HCT116 (cell line): ENCODE measurements around the gene NUP50. TPM values are rescaled to one million over a fixed set of nuclear protein-coding genes. Genes with fewer than 3 reads are reported as not detected.

Experiments
- ATAC-seq: fragments of 200-7000 bp; cut with Tn5 transposase; 2 replicates; pipeline ENCODE4 v1.9.1; 2020; ENCODE audit warnings: mild to moderate bottlenecking, moderate library complexity
- BruUV-seq: library from RNA; stranded (reverse); fragments of 400-500 nt; replicated peaks from 2 replicates; lab custom pipeline; 2021; lab: Mats Ljungman, UMichigan
- CTCF ChIA-PET: fragments of 300-600 bp; sonication (Branson Sonifier 250); formaldehyde crosslinking; loops from one replicate; lab custom pipeline; 2021; ENCODE audit warnings: antibody characterized with exemption; lab: Charles Lee
- POLR2A ChIA-PET: fragments of 300-600, 350-600 bp; sonication (Branson Sonifier 250); formaldehyde crosslinking; loops from one replicate; lab custom pipeline; 2021; ENCODE audit warnings: antibody characterized with exemption; lab: Charles Lee
- RAD21 ChIA-PET, 2 experiments: fragments of 300-600 bp; sonication (Branson Sonifier 250); formaldehyde crosslinking; loops; one replicate each; lab custom pipeline; 2023; ENCODE audit warnings: low total read pairs in 2 of 2; ENCODE audit not compliant: uncharacterized antibody in 2 of 2, unreplicated experiment in 2 of 2, low non-redundant PET in 1 of 2; lab: Charles Lee
- DNase-seq: peaks from one replicate; pipeline ENCODE4 v3.0.0-alpha.2; 2010; ENCODE audit warnings: low read depth, low spot score
- H2AFZ ChIP-seq: fragments of 200-600 bp; shearing (Covaris generic), sonication (generic); 2 replicates; pipeline ENCODE4 v1.6.1; 2017; ENCODE audit warnings: low read depth, mixed run types, mixed read lengths, antibody characterized with exemption, low read length; ENCODE audit not compliant: poor library complexity, severe bottlenecking
- H3K27ac ChIP-seq: 2 replicates; pipeline ENCODE4 v1.5.1; 2012; ENCODE audit warnings: low read depth, low read length
- H3K27me3 ChIP-seq: fragments of 200-600 bp; sonication (generic); 2 replicates; pipeline ENCODE4 v1.6.1; 2016; ENCODE audit warnings: mixed run types, low read length, mixed read lengths; ENCODE audit not compliant: insufficient read depth
- H3K36me3 ChIP-seq, 2 experiments: fragments of 200-500 bp in 1 of 2; fragments of 200-600 bp in 1 of 2; sonication (Bioruptor generic) in 1 of 2; sonication (generic) in 1 of 2; 2 replicates each; pipeline versions ENCODE4 v1.5.1 to v1.6.1; 2014 to 2016; ENCODE audit warnings: low read length in 2 of 2, inconsistent platforms in 1 of 2, mixed read lengths in 1 of 2, mixed run types in 1 of 2; ENCODE audit not compliant: insufficient read depth in 2 of 2, control insufficient read depth in 1 of 2
- H3K4me1 ChIP-seq, 2 experiments: fragments of 200-600 bp in 1 of 2; sonication (generic) in 1 of 2; 2 replicates each; pipeline versions ENCODE4 v1.5.1 to v1.6.1; 2012 to 2017; ENCODE audit warnings: low read length in 2 of 2, inconsistent platforms in 1 of 2, mild to moderate bottlenecking in 1 of 2, mixed read lengths in 1 of 2, mixed run types in 1 of 2, moderate library complexity in 1 of 2; ENCODE audit not compliant: insufficient read depth in 2 of 2, control insufficient read depth in 1 of 2
- H3K4me2 ChIP-seq: fragments of 200-600 bp; sonication (generic); 2 replicates; pipeline ENCODE4 v1.6.1; 2017; ENCODE audit warnings: mixed run types, low read length, mixed read lengths
- H3K4me3 ChIP-seq, 2 experiments: fragments of 200-600 bp in 1 of 2; sonication (generic) in 1 of 2; replicated peaks in 1 of 2; 2 replicates each; pipeline ENCODE4 v1.5.1; 2011 to 2016; ENCODE audit warnings: low read length in 2 of 2, control low read depth in 1 of 2, low read depth in 1 of 2, mild to moderate bottlenecking in 1 of 2, mixed read lengths in 1 of 2, mixed run types in 1 of 2
- H3K79me2 ChIP-seq: fragments of 200-600 bp; sonication (generic); 2 replicates; pipeline ENCODE4 v1.6.1; 2017; ENCODE audit warnings: mild to moderate bottlenecking, mixed run types, low read length, moderate library complexity, mixed read lengths; ENCODE audit not compliant: insufficient read depth
- H3K9ac ChIP-seq: fragments of 200-600 bp; sonication (generic); 2 replicates; pipeline ENCODE4 v1.6.1; 2016; ENCODE audit warnings: low read length, mixed read lengths
- H3K9me2 ChIP-seq: fragments of 200-600 bp; sonication (generic), shearing (Covaris generic); 2 replicates; pipeline ENCODE4 v1.6.1; 2017; ENCODE audit warnings: mixed run types, mild to moderate bottlenecking, moderate library complexity; ENCODE audit not compliant: insufficient read depth
- H3K9me3 ChIP-seq, 2 experiments: fragments of 200-500 bp in 1 of 2; fragments of 200-600 bp in 1 of 2; sonication (Bioruptor generic) in 1 of 2; sonication (generic) in 1 of 2; 2 replicates each; pipeline ENCODE4 v1.6.1; 2014 to 2017; ENCODE audit warnings: low read length in 2 of 2, mixed read lengths in 2 of 2, inconsistent platforms in 1 of 2, low read depth in 1 of 2, mild to moderate bottlenecking in 1 of 2, mixed run types in 1 of 2, moderate library complexity in 1 of 2; ENCODE audit not compliant: control insufficient read depth in 1 of 2, insufficient read depth in 1 of 2
- H4K20me1 ChIP-seq: fragments of 200-600 bp; sonication (generic), shearing (Covaris generic); 2 replicates; pipeline ENCODE4 v1.6.1; 2017; ENCODE audit warnings: mixed run types, mild to moderate bottlenecking, moderate library complexity; ENCODE audit not compliant: insufficient read depth
- CEBPB ChIP-seq: IDR thresholded peaks from 2 replicates; pipeline ENCODE4 v1.6.1; 2012; ENCODE audit warnings: low read depth
- EGR1 ChIP-seq: IDR thresholded peaks from 2 replicates; pipeline ENCODE4 v1.6.1; 2012; ENCODE audit warnings: low read depth
- EZH2 ChIP-seq: fragments of 200-600 bp; sonication (generic); IDR thresholded peaks from 2 replicates; pipeline ENCODE4 v1.6.1; 2017; ENCODE audit warnings: antibody characterized with exemption, mixed run types
- EZH2phosphoT487 ChIP-seq: fragments of 200-600 bp; IDR thresholded peaks from 2 replicates; pipeline ENCODE4 v1.6.1; 2018; ENCODE audit warnings: antibody characterized with exemption, borderline replicate concordance
- FOSL1 ChIP-seq: IDR thresholded peaks from 2 replicates; pipeline ENCODE4 v1.6.1; 2012; ENCODE audit warnings: low read depth
- JUND ChIP-seq: IDR thresholded peaks from 2 replicates; pipeline ENCODE4 v1.6.1; 2012
- POLR2A ChIP-seq: IDR thresholded peaks from 2 replicates; pipeline ENCODE4 v1.7.0; 2011; ENCODE audit warnings: borderline replicate concordance; ENCODE audit not compliant: insufficient read depth, insufficient read length; ENCODE audit errors: extremely low read depth
- RAD21 ChIP-seq: IDR thresholded peaks from 2 replicates; pipeline ENCODE4 v1.6.1; 2012; ENCODE audit warnings: low read depth, mild to moderate bottlenecking
- SIN3A ChIP-seq: IDR thresholded peaks from 2 replicates; pipeline ENCODE4 v1.6.1; 2012; ENCODE audit warnings: low read depth
- SRF ChIP-seq: IDR thresholded peaks from 2 replicates; pipeline ENCODE4 v1.6.1; 2012; ENCODE audit warnings: low read depth
- TCF7L2 ChIP-seq: IDR thresholded peaks from 2 replicates; pipeline ENCODE4 v1.7.0; 2011; ENCODE audit warnings: borderline replicate concordance, inconsistent platforms; ENCODE audit not compliant: insufficient read depth, insufficient read length; ENCODE audit errors: extremely low read depth
- YY1 ChIP-seq: IDR thresholded peaks from 2 replicates; pipeline ENCODE4 v1.6.1; 2011; ENCODE audit warnings: low read length, low read depth, moderate library complexity, mild to moderate bottlenecking; ENCODE audit not compliant: insufficient replicate concordance; ENCODE audit errors: extremely low read depth
- ZNF274 ChIP-seq: fragments of 200-500 bp; sonication (Bioruptor generic); IDR thresholded peaks from 2 replicates; pipeline ENCODE4 v1.6.1; 2014; ENCODE audit warnings: mild to moderate bottlenecking, low read depth, low read length, inconsistent platforms
- intact Hi-C: fragments of 100-400 bp; cut with micrococcal nuclease; formaldehyde crosslinking; loops from 2 replicates; pipeline ENCODE4 v1.10.0; 2022
- total RNA-seq: library from RNA; stranded (reverse); gene quantifications from one replicate; pipeline ENCODE4 v1.2.1, GENCODE V29; 2021; ENCODE audit not compliant: unreplicated experiment
- TF ChIP-seq, protein P1 (sequence below): IDR thresholded peaks from 2 replicates; pipeline ENCODE4 v1.6.1; 2012; ENCODE audit warnings: low read depth
- TF ChIP-seq, protein P2 (sequence below): IDR thresholded peaks from 2 replicates; pipeline ENCODE4 v1.6.1; 2011; ENCODE audit warnings: mild to moderate bottlenecking, low read length, moderate library complexity; ENCODE audit not compliant: insufficient replicate concordance; ENCODE audit errors: extremely low read depth
- TF ChIP-seq, protein P3 (sequence below): IDR thresholded peaks from 2 replicates; pipeline ENCODE4 v1.6.1; 2012
- TF ChIP-seq, protein P4 (sequence below): IDR thresholded peaks from 2 replicates; pipeline ENCODE4 v1.6.1; 2012

The NUP50 gene
- total RNA-seq, 1 experiment from 2014 or later = 102 TPM

DNA sequence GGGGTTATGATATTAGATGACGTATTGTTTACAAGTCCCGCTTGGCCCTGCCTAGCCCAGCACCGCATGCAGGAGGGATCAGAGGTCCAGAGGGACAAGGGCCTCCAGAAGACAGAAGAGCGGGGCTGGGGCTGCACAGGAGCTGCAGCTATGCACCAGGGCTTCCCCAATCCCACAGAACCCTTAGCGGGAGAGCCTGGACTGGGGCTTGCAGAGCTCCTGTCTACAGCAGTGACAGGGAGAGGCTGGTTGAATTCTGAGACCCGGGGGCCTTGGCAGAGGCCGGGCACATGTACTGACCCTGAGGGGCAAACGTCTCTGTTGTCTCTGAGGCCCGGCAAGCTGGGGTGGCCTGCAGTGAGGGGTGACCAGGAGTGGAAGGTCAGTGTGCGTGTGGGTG lies 70.1 kb downstream of the NUP50 start:
- no peaks in the 10 kb centered on the region for H3K9me2 ChIP-seq
- DNase-seq (no peak), ATAC-seq (no peak)
- H2AFZ ChIP-seq = no peak overlapping the region
- H3K36me3 ChIP-seq = no peaks in the 10 kb centered on the region; a peak in 2 of 4 replicates
- ChIA-PET CTCF (no interaction called here), POLR2A (no interaction called here), RAD21 (no interaction called here)
- no peak for TF ChIP-seq RAD21
- TF ChIP-seq, protein P1, sequence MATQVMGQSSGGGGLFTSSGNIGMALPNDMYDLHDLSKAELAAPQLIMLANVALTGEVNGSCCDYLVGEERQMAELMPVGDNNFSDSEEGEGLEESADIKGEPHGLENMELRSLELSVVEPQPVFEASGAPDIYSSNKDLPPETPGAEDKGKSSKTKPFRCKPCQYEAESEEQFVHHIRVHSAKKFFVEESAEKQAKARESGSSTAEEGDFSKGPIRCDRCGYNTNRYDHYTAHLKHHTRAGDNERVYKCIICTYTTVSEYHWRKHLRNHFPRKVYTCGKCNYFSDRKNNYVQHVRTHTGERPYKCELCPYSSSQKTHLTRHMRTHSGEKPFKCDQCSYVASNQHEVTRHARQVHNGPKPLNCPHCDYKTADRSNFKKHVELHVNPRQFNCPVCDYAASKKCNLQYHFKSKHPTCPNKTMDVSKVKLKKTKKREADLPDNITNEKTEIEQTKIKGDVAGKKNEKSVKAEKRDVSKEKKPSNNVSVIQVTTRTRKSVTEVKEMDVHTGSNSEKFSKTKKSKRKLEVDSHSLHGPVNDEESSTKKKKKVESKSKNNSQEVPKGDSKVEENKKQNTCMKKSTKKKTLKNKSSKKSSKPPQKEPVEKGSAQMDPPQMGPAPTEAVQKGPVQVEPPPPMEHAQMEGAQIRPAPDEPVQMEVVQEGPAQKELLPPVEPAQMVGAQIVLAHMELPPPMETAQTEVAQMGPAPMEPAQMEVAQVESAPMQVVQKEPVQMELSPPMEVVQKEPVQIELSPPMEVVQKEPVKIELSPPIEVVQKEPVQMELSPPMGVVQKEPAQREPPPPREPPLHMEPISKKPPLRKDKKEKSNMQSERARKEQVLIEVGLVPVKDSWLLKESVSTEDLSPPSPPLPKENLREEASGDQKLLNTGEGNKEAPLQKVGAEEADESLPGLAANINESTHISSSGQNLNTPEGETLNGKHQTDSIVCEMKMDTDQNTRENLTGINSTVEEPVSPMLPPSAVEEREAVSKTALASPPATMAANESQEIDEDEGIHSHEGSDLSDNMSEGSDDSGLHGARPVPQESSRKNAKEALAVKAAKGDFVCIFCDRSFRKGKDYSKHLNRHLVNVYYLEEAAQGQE = no peak
- no peak for TF ChIP-seq JUND
- no peak for TF ChIP-seq SIN3A
- no peak for TF ChIP-seq TCF7L2
- TF ChIP-seq EZH2 = no peak
- TF ChIP-seq POLR2A = no peak
- TF ChIP-seq, protein P2, sequence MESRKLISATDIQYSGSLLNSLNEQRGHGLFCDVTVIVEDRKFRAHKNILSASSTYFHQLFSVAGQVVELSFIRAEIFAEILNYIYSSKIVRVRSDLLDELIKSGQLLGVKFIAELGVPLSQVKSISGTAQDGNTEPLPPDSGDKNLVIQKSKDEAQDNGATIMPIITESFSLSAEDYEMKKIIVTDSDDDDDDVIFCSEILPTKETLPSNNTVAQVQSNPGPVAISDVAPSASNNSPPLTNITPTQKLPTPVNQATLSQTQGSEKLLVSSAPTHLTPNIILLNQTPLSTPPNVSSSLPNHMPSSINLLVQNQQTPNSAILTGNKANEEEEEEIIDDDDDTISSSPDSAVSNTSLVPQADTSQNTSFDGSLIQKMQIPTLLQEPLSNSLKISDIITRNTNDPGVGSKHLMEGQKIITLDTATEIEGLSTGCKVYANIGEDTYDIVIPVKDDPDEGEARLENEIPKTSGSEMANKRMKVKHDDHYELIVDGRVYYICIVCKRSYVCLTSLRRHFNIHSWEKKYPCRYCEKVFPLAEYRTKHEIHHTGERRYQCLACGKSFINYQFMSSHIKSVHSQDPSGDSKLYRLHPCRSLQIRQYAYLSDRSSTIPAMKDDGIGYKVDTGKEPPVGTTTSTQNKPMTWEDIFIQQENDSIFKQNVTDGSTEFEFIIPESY = no peak
- TF ChIP-seq, protein P3, sequence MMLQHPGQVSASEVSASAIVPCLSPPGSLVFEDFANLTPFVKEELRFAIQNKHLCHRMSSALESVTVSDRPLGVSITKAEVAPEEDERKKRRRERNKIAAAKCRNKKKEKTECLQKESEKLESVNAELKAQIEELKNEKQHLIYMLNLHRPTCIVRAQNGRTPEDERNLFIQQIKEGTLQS = no peak
- TF ChIP-seq YY1 = no peak
- TF ChIP-seq EZH2phosphoT487 = no peak
- no peak for TF ChIP-seq CEBPB
- TF ChIP-seq FOSL1 = no peak
- no peak for TF ChIP-seq EGR1
- no peak for TF ChIP-seq SRF
- TF ChIP-seq, protein P4, sequence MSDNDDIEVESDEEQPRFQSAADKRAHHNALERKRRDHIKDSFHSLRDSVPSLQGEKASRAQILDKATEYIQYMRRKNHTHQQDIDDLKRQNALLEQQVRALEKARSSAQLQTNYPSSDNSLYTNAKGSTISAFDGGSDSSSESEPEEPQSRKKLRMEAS = no peak
- TF ChIP-seq ZNF274 = no peak
- H3K4me1 ChIP-seq = peaks cover 0 to 8% of the 10 kb centered on the region in 2 experiments; a peak in 2 of 4 replicates
- no peaks in the 10 kb centered on the region for H3K27me3 ChIP-seq
- peaks cover 24% of the 10 kb centered on the region; the same call in 1 of the 2 replicates for H3K79me2 ChIP-seq
- H3K27ac ChIP-seq = no peak overlapping the region
- H3K4me3 ChIP-seq = no peak overlapping the region
- H4K20me1 ChIP-seq = no peaks in the 10 kb centered on the region
- no peaks in the 10 kb centered on the region for H3K9me3 ChIP-seq
- no peak overlapping the region for H3K9ac ChIP-seq
- no peak overlapping the region for H3K4me2 ChIP-seq
- intact Hi-C loops = no loop called here
- no TSS peak for BruUV-seq
